ENCODE data around the gene C20orf96.

C20orf96 gene

GRCh38 chr20:272718-273117, 17.8 kb downstream of the C20orf96 start:
- TF ChIP-seq CTCF (IDR thresholded peaks at IDR 0.05; ENCODE audit: control insufficient read depth, extremely low read depth, insufficient read depth), result no peak
- DNase-seq (ENCODE audit: low read depth), result no peak
- H3K4me3 ChIP-seq (ENCODE audit: low read depth, low read length), result no peak overlapping the region

- no peak for TF ChIP-seq CTCF (IDR thresholded peaks at IDR 0.05; ENCODE audit: control insufficient read depth, extremely low read depth, insufficient read depth)
- H3K4me3 ChIP-seq (ENCODE audit: low read depth, low read length), result no peak overlapping the region
- DNase-seq (ENCODE audit: low read depth), result no peak
Measured at GRCh38 chr20:271528-271927, 19.0 kb downstream of the C20orf96 start.

GRCh38 chr20:271069-271468, 19.5 kb downstream of the C20orf96 start:
- no peak overlapping the region for H3K4me3 ChIP-seq (ENCODE audit: low read depth, low read length)
- DNase-seq (ENCODE audit: low read depth), result no peak
- no peak for TF ChIP-seq CTCF (IDR thresholded peaks at IDR 0.05; ENCODE audit: control insufficient read depth, extremely low read depth, insufficient read depth)

GRCh38 chr20:270517-270916, 20.0 kb downstream of the C20orf96 start:
- DNase-seq (ENCODE audit: low read depth), result no peak
- no peak overlapping the region for H3K4me3 ChIP-seq (ENCODE audit: low read depth, low read length)

GRCh38 chr20:266596-267562, 23.7 kb downstream of the C20orf96 start:
- peak; percentile 98 for TF ChIP-seq CTCF (IDR thresholded peaks at IDR 0.05; ENCODE audit: control insufficient read depth, extremely low read depth, insufficient read depth)
- peak overlapping the region; percentile 48 for H3K4me3 ChIP-seq (ENCODE audit: low read depth, low read length)
- peak; percentile 67 for DNase-seq (ENCODE audit: low read depth)

More at GRCh38 chr20:270517-270916, 20.0 kb downstream of the C20orf96 start:
- no peak for TF ChIP-seq CTCF (IDR thresholded peaks at IDR 0.05; ENCODE audit: control insufficient read depth, extremely low read depth, insufficient read depth)

- H3K4me3 ChIP-seq (ENCODE audit: low read depth, low read length), result no peak overlapping the region
- no peak for DNase-seq (ENCODE audit: low read depth)
- no peak for TF ChIP-seq CTCF (IDR thresholded peaks at IDR 0.05; ENCODE audit: control insufficient read depth, extremely low read depth, insufficient read depth)
Measured at GRCh38 chr20:263701-264100, 26.8 kb downstream of the C20orf96 start.

All from LNCaP clone FGC (cell line).